ENCODE data around the gene PTPRK.

The PTPRK gene

GRCh38 chr6:128070406-128070805 lies 450.0 kb downstream of the PTPRK start:
- DNase-seq (ENCODE audit: low read depth in 2 of 2) = no peak

GRCh38 chr6:128069188-128069587 lies 451.2 kb downstream of the PTPRK start:
- DNase-seq (ENCODE audit: low read depth in 2 of 2) = no peak

- no peak for DNase-seq (ENCODE audit: low read depth in 2 of 2)
These were observed 452.3 kb downstream of the PTPRK start for GRCh38 chr6:128068119-128068479.

- no peak for DNase-seq (ENCODE audit: low read depth in 2 of 2)
These were observed 452.8 kb downstream of the PTPRK start for GRCh38 chr6:128067446-128068118.

GRCh38 chr6:128065072-128065471 lies 455.3 kb downstream of the PTPRK start:
- DNase-seq (ENCODE audit: low read depth in 2 of 2) = no peak

- DNase-seq (ENCODE audit: low read depth in 2 of 2) = no peak
These were observed 455.9 kb downstream of the PTPRK start for GRCh38 chr6:128064540-128064895.

- no peak for DNase-seq (ENCODE audit: low read depth in 2 of 2)
These were observed 456.4 kb downstream of the PTPRK start for GRCh38 chr6:128063850-128064539.

- DNase-seq (ENCODE audit: low read depth in 2 of 2) = no peak
These were observed 457.4 kb downstream of the PTPRK start for GRCh38 chr6:128062882-128063603.

- no peak for DNase-seq (ENCODE audit: low read depth in 2 of 2)
These were observed 462.5 kb downstream of the PTPRK start for GRCh38 chr6:128057946-128058345.

- no peak for DNase-seq (ENCODE audit: low read depth in 2 of 2)
These were observed 462.9 kb downstream of the PTPRK start for GRCh38 chr6:128057541-128057940.

GRCh38 chr6:128053109-128053508 lies 467.3 kb downstream of the PTPRK start:
- no peak for DNase-seq (ENCODE audit: low read depth in 2 of 2)

GRCh38 chr6:128047989-128048388 lies 472.4 kb downstream of the PTPRK start:
- no peak for DNase-seq (ENCODE audit: low read depth in 2 of 2)

GRCh38 chr6:128046033-128046432 lies 474.4 kb downstream of the PTPRK start:
- no peak for DNase-seq (ENCODE audit: low read depth in 2 of 2)

- no peak for DNase-seq (ENCODE audit: low read depth in 2 of 2)
These were observed 480.9 kb downstream of the PTPRK start for GRCh38 chr6:128039543-128039942.

- no peak for DNase-seq (ENCODE audit: low read depth in 2 of 2)
These were observed 483.4 kb downstream of the PTPRK start for GRCh38 chr6:128036808-128037570.

GRCh38 chr6:128033156-128033555 lies 487.2 kb downstream of the PTPRK start:
- DNase-seq (ENCODE audit: low read depth in 2 of 2) = no peak

GRCh38 chr6:128032042-128032441 lies 488.4 kb downstream of the PTPRK start:
- no peak for DNase-seq (ENCODE audit: low read depth in 2 of 2)

- no peak for DNase-seq (ENCODE audit: low read depth in 2 of 2)
These were observed 490.6 kb downstream of the PTPRK start for GRCh38 chr6:128029826-128030225.

GRCh38 chr6:128028183-128028582 lies 492.2 kb downstream of the PTPRK start:
- DNase-seq (ENCODE audit: low read depth in 2 of 2) = no peak

- no peak for DNase-seq (ENCODE audit: low read depth in 2 of 2)
These were observed 494.9 kb downstream of the PTPRK start for GRCh38 chr6:128025478-128025877.

- no peak for DNase-seq (ENCODE audit: low read depth in 2 of 2)
These were observed 495.4 kb downstream of the PTPRK start for GRCh38 chr6:128024969-128025368.

GRCh38 chr6:128024046-128024445 lies 496.4 kb downstream of the PTPRK start:
- no peak for DNase-seq (ENCODE audit: low read depth in 2 of 2)

All from stimulated activated CD8-positive, alpha-beta memory T cell treated with anti-CD3 and anti-CD28 coated beads, Interleukin-7, amount 100 ng/mL, for 4 hours (primary cell).